Activated T-helper 1 cell treated with anti-CD3 and anti-CD28 coated beads, Interleukin-12 subunit alpha, Interleukin-12 subunit beta, Interleukin-2, Interleukin-4 antibody, amounts not matched to agents 30 ng/mL and 10 ng/mL and 1 ng/mL, durations not matched to agents 14 hours and 24 hours and 36 hours (primary cell): ENCODE measurements around the gene KRAS. TPM values are rescaled to one million over a fixed set of nuclear protein-coding genes. Genes with fewer than 3 reads are reported as not detected.

Source experiments
- DNase-seq: peaks from one replicate; pipeline ENCODE4 v3.0.0; 2021; ENCODE audit warnings: low spot score
- H3K27ac Mint-ChIP-seq: one replicate; pipeline ENCODE4 v1.8.0; 2021; ENCODE audit warnings: mild to moderate bottlenecking, mixed read lengths
- H3K27me3 Mint-ChIP-seq: one replicate; pipeline ENCODE4 v1.8.0; 2022; ENCODE audit warnings: mild to moderate bottlenecking, moderate library complexity, mixed read lengths; ENCODE audit not compliant: insufficient read depth
- H3K36me3 Mint-ChIP-seq: one replicate; pipeline ENCODE4 v1.8.0; 2021; ENCODE audit warnings: low read depth, mixed read lengths
- H3K4me1 Mint-ChIP-seq: one replicate; pipeline ENCODE4 v1.8.0; 2021; ENCODE audit warnings: low read depth, mixed read lengths
- H3K4me3 Mint-ChIP-seq: one replicate; pipeline ENCODE4 v1.8.0; 2021; ENCODE audit warnings: mild to moderate bottlenecking, moderate library complexity, mixed read lengths
- H3K9me3 Mint-ChIP-seq: one replicate; pipeline ENCODE4 v1.8.0; 2021; ENCODE audit warnings: mixed read lengths
- intact Hi-C: fragments of 100-400 bp; cut with micrococcal nuclease; formaldehyde crosslinking; loops from one replicate; pipeline ENCODE4 v1.15.1; 2024
- total RNA-seq: library from RNA; stranded (reverse); gene quantifications from 2 replicates; pipeline ENCODE4 v1.2.3, GENCODE V29; 2022

Gene KRAS
- total RNA-seq, 1 donor from 2014 or later = 43.1 TPM

GRCh38 chr12:25252946-25253345, 2.2 kb upstream of the KRAS start:
- no peak overlapping the region for H3K27ac Mint-ChIP-seq
- peaks cover 10% of the 10 kb centered on the region for H3K27me3 Mint-ChIP-seq
- peak overlapping the region; percentile 2 for H3K4me3 Mint-ChIP-seq
- intact Hi-C loops = loop anchor here (5.0 to 10.0 kb wide), 2 partner anchors 41 to 1992 kb away; partner anchors contain the start of gene STK38L
- no peak for DNase-seq
- peaks cover 5% of the 10 kb centered on the region for H3K36me3 Mint-ChIP-seq
- H3K4me1 Mint-ChIP-seq = peaks cover 37% of the 10 kb centered on the region
- no peaks in the 10 kb centered on the region for H3K9me3 Mint-ChIP-seq

DNA sequence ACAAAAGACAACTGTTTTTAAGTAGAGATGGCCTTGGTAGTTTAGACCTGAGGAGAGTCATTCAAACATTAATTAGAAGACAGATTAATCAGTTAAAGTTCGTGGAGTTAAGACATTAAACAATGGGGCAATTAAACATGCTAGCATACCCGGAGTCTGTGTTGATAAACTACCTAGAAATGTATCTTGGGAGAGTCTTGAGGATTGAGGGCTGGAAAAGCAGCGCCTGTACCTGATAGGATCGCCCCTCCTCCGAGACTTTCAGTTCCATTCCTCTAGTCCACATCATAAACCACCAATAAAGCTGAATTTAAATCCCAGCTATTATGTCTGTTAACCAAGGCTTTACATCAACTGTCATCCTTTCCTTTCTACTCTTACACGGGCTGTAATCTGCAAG, 1.0 kb upstream of the KRAS start:
- Mint-ChIP-seq H3K27me3 (peaks cover 10% of the 10 kb centered on the region), H3K4me1 (peaks cover 45% of the 10 kb centered on the region), H3K9me3 (no peaks in the 10 kb centered on the region), H3K4me3 (peak overlapping the region; percentile 89), H3K27ac (peak overlapping the region; percentile 3), H3K36me3 (peaks cover 11% of the 10 kb centered on the region)
- DNase-seq = no peak
- intact Hi-C loops = loop anchor here (1.0 to 10.0 kb wide), 5 partner anchors 39 to 1993 kb away; partner anchors contain the start of genes DNAI7, ETFRF1 and STK38L

- H3K4me1 Mint-ChIP-seq = peaks cover 54% of the 10 kb centered on the region
- peak; percentile 54 for DNase-seq
- intact Hi-C loops = loop anchor here (1.0 to 10.0 kb wide), 9 partner anchors 9 to 1995 kb away; partner anchors contain the start of gene STK38L
- H3K27me3 Mint-ChIP-seq = peaks cover 7% of the 10 kb centered on the region
- H3K9me3 Mint-ChIP-seq = no peaks in the 10 kb centered on the region
- peak overlapping the region; percentile 96 for H3K27ac Mint-ChIP-seq
- peak overlapping the region; percentile 90 for H3K4me3 Mint-ChIP-seq
- peaks cover 16% of the 10 kb centered on the region for H3K36me3 Mint-ChIP-seq
These were observed 594 bp downstream of the KRAS start for GRCh38 chr12:25249931-25250738.

- Mint-ChIP-seq H3K36me3 (peaks cover 22% of the 10 kb centered on the region), H3K27ac (no peak overlapping the region), H3K4me1 (peaks cover 55% of the 10 kb centered on the region), H3K9me3 (no peaks in the 10 kb centered on the region), H3K4me3 (peak overlapping the region; percentile 90), H3K27me3 (peaks cover 7% of the 10 kb centered on the region)
- intact Hi-C loops = loop anchor here (10.0 kb wide), 1 partner anchor 346 kb away; no protein-coding TSS in a partner anchor
- no peak for DNase-seq
These were observed 2.0 kb downstream of the KRAS start for GRCh38 chr12:25248732-25249131.

GRCh38 chr12:25248137-25248536, 2.6 kb downstream of the KRAS start:
- Mint-ChIP-seq H3K4me1 (peaks cover 49% of the 10 kb centered on the region), H3K27me3 (peaks cover 7% of the 10 kb centered on the region), H3K27ac (no peak overlapping the region), H3K4me3 (peak overlapping the region; percentile 43), H3K36me3 (peaks cover 26% of the 10 kb centered on the region), H3K9me3 (no peaks in the 10 kb centered on the region)
- intact Hi-C loops = loop anchor here (10.0 kb wide), 1 partner anchor 347 kb away; no protein-coding TSS in a partner anchor
- no peak for DNase-seq

DNA sequence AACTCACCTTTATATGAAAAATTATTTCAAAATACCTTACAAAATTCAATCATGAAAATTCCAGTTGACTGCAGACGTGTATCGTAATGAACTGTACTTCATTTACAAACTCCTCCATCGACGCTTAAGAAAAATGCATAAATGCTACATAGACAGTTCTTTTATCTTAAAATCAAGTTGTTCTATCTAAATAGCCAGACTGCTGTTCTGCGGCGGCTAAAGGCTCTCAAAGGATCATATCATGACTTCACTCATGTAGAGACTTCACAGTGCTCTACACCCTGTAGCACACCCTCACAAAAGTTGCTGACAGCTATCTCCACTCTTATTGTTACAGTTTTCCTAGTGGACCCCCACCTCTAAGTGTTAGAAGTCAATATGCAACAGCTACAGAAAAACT, 5.2 kb downstream of the KRAS start:
- no peak for DNase-seq
- Mint-ChIP-seq H3K27ac (no peak overlapping the region), H3K36me3 (peaks cover 33% of the 10 kb centered on the region), H3K9me3 (no peaks in the 10 kb centered on the region), H3K4me3 (no peak overlapping the region), H3K4me1 (peaks cover 43% of the 10 kb centered on the region), H3K27me3 (no peaks in the 10 kb centered on the region)
- intact Hi-C loops = loop anchor here (10.0 kb wide), 1 partner anchor 349 kb away; no protein-coding TSS in a partner anchor

GRCh38 chr12:25243680-25243990, 7.1 kb downstream of the KRAS start:
- Mint-ChIP-seq H3K4me3 (no peak overlapping the region), H3K9me3 (no peaks in the 10 kb centered on the region), H3K27ac (no peak overlapping the region), H3K27me3 (no peaks in the 10 kb centered on the region), H3K4me1 (peaks cover 33% of the 10 kb centered on the region), H3K36me3 (peaks cover 42% of the 10 kb centered on the region)
- DNase-seq = no peak
- intact Hi-C loops = loop anchor here (10.0 kb wide), 1 partner anchor 351 kb away; no protein-coding TSS in a partner anchor

GRCh38 chr12:25242981-25243679, 7.6 kb downstream of the KRAS start:
- Mint-ChIP-seq H3K4me3 (no peak overlapping the region), H3K4me1 (peaks cover 28% of the 10 kb centered on the region), H3K27ac (no peak overlapping the region), H3K9me3 (no peaks in the 10 kb centered on the region), H3K36me3 (peaks cover 41% of the 10 kb centered on the region), H3K27me3 (no peaks in the 10 kb centered on the region)
- intact Hi-C loops = loop anchor here (10.0 kb wide), 1 partner anchor 352 kb away; no protein-coding TSS in a partner anchor
- DNase-seq = no peak

- Mint-ChIP-seq H3K9me3 (no peaks in the 10 kb centered on the region), H3K27me3 (no peaks in the 10 kb centered on the region), H3K36me3 (peaks cover 44% of the 10 kb centered on the region), H3K4me3 (no peak overlapping the region), H3K27ac (no peak overlapping the region), H3K4me1 (peaks cover 29% of the 10 kb centered on the region)
- intact Hi-C loops = loop anchor here (1.0 to 10.0 kb wide), 5 partner anchors 9 to 353 kb away; partner anchors contain the start of gene KRAS
- no peak for DNase-seq
These were observed 9.3 kb downstream of the KRAS start for GRCh38 chr12:25241167-25242020.

GRCh38 chr12:25236626-25237025, 14.1 kb downstream of the KRAS start:
- H3K9me3 Mint-ChIP-seq = no peaks in the 10 kb centered on the region
- DNase-seq = no peak
- H3K36me3 Mint-ChIP-seq = peaks cover 39% of the 10 kb centered on the region
- H3K27me3 Mint-ChIP-seq = no peaks in the 10 kb centered on the region
- H3K4me3 Mint-ChIP-seq = no peak overlapping the region
- intact Hi-C loops = no loop called here
- peak overlapping the region; percentile 61 for H3K27ac Mint-ChIP-seq
- H3K4me1 Mint-ChIP-seq = peaks cover 26% of the 10 kb centered on the region

GRCh38 chr12:25236190-25236589, 14.5 kb downstream of the KRAS start:
- Mint-ChIP-seq H3K36me3 (peaks cover 39% of the 10 kb centered on the region), H3K27me3 (no peaks in the 10 kb centered on the region), H3K27ac (peak overlapping the region; percentile 61), H3K9me3 (no peaks in the 10 kb centered on the region), H3K4me1 (peaks cover 21% of the 10 kb centered on the region), H3K4me3 (no peak overlapping the region)
- DNase-seq = no peak
- intact Hi-C loops = no loop called here

- H3K4me1 Mint-ChIP-seq = no peaks in the 10 kb centered on the region
- DNase-seq = no peak
- intact Hi-C loops = loop anchor here (5.0 kb wide), 1 partner anchor 39 kb away; the partner anchor contains the start of gene KRAS
These were observed 37.4 kb downstream of the KRAS start for GRCh38 chr12:25213338-25213737.

More at GRCh38 chr12:25213338-25213737, 37.4 kb downstream of the KRAS start:
- peaks cover 16% of the 10 kb centered on the region for H3K36me3 Mint-ChIP-seq
- no peaks in the 10 kb centered on the region for H3K9me3 Mint-ChIP-seq
- H3K27me3 Mint-ChIP-seq = no peaks in the 10 kb centered on the region
- no peak overlapping the region for H3K27ac Mint-ChIP-seq
- no peak overlapping the region for H3K4me3 Mint-ChIP-seq
